ENCODE results near the gene LMO7.
"Not testable (repeated sequence)": the region's sequence is repeated elsewhere in the genome, so short reads cannot be mapped to it uniquely, and the experiment has no call there.

The LMO7 gene

GRCh38 chr13:75699062-75699461, 62.9 kb downstream of the LMO7 start:
- DNase-seq (ENCODE audit: low read depth), result no peak

GRCh38 chr13:75699717-75700116, 63.6 kb downstream of the LMO7 start:
- not testable (repeated sequence) for DNase-seq (ENCODE audit: low read depth)

GRCh38 chr13:75700552-75700951, 64.4 kb downstream of the LMO7 start:
- no peak for DNase-seq (ENCODE audit: low read depth)

- no peak for DNase-seq (ENCODE audit: low read depth)
These were observed 66.3 kb downstream of the LMO7 start for GRCh38 chr13:75702476-75702875.

DNA sequence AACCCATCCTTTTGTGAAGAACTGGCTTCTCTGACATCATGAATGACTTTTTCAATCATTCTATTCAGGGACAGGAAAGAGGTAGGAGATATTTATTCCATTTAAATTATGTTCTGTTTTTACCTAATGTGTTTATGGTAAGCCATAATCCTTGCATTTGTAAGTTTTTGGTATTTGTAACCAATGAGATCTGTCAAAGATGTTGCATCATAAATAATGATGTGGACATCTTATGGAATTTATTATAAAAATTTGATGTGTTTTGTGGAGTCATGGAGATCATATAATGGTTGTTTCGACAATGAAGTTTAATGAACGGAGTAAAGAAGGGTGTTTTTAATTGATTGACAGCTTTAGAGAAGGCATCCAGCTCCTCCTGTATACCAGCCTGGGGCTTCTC, 67.6 kb downstream of the LMO7 start:
- DNase-seq (ENCODE audit: low read depth), result no peak

DNA sequence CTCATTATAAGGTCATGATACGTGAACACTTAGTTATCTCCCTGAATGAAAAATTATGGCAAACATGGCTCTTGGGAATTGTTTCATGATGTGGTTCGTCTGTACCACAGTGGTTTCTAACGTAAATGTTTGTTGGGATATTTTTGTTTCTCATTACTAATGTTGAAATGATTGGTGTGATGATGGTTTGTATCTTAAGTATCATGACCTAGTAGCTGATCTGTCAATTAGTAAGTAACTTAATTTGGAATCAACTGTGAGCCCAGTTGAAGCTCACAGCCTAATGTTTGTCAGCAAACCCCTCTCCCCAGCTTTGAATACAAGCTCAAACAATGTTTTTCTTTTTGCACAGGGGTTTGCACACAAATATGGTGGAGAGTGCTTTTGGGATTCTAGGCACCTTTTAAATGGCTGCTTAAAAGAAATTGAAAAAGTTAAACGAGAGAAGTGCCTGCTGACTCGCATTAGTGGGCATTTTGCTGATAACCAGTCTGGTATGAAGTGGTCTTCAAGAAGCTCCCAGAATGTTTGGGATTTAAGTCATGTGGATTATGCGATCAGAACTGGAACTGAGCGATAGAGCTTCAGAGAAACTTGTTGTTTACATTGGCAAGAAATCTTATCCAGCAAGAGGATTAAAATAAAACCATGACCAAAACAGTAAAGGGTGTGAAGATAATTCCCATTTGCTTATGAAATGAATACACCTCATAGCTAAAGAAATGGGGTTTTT, 68.2 kb downstream of the LMO7 start:
- DNase-seq (ENCODE audit: low read depth), result no peak

DNA sequence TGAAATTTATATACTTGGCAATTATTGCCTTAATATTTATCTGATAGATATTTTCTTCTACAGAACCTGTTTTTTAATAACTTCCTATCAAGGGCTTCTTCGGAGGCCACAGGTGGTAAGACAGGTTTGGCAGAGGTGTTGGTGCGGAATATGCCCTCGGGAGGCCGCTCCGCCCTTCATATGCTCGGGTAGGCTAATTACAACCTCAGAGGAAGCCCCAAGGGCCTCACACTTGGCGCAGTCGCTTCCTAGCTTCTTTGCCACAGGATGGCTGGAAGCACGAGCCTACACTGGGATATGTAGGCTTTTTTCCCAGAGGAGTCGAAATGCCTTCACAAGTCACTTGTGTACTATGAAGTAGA, 68.8 kb downstream of the LMO7 start:
- no peak for DNase-seq (ENCODE audit: low read depth)

DNA sequence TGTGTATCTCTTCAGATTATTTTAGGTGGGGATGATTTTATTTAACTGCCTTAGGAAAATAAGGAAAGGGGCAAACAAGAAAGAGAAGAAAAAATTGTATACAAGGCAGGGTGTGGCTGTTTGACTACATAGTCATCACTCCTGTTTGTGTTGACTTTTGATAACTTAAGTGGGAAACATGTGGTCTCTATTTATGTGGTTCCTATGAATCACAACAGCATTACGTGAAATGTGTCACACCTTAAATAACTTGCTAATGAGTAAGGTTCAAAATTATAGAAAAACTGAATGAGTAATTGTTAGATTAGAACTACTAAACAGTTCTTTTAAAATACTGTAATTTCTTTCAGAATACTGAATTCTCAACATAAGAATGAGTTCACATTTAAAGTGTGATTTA, 69.3 kb downstream of the LMO7 start:
- peak; percentile 45 for DNase-seq (ENCODE audit: low read depth)

DNA sequence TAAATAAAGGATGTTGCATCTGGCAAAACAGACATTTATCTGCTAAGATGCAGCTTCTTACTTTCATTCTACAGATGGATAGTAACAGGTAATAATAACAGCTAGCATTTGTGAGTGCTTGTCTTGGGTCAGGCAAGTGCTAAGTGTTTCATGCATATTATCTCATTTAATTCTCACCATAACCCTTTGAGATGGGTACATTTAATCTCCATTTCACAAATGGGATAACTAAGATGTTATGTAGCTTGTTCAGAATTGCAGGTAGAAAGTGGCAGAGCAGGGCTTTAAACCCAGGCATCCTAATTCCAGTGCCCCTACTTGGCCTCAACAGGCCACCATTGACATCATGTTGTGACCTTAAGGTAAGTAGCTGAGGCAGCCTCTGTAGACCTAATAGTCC, 69.8 kb downstream of the LMO7 start:
- DNase-seq (ENCODE audit: low read depth), result no peak

GRCh38 chr13:75713852-75714251, 77.7 kb downstream of the LMO7 start:
- DNase-seq (ENCODE audit: low read depth), result no peak

DNA sequence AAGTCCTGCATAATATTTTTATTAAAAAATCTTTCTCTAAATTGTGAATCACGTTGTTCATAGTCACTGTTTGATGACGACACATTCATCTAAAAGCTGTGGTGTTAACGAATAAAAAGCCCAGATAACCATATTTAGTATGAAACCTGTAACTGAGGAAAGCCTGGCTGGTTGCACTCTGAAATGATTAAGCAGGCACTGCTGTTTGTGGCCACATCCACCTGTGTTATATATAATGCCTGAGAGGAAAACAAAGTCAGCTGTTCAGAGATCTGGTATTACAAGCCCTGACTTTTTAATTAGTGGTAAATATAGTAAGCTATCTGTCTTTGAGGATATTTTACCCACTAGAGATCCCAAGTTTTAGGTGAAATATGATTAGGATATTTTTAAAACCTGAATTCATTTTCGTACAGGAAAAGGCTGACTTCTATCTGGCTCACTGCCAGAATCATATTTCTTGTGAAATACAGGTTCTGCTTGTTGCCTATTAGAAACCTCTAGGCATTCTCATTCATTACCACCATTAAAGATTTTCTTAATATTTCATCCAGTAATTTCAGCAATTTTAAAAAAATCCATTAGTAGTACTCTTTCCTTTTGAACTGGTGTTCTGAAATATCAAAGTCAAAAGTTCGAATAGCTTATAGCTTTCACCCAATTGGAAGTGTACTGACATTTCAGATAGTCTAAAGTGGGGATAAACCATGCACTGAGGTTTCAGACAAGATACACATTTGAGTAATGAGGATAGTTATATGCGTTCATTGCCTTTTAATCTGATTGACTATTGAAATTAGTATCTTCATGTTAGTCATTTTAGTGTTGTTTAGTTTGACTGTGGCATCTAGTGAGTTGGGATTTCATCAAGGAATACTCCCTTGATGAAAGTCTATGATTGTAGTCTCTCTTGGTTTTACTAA, 79.7 kb downstream of the LMO7 start:
- DNase-seq (ENCODE audit: low read depth), result no peak

DNA sequence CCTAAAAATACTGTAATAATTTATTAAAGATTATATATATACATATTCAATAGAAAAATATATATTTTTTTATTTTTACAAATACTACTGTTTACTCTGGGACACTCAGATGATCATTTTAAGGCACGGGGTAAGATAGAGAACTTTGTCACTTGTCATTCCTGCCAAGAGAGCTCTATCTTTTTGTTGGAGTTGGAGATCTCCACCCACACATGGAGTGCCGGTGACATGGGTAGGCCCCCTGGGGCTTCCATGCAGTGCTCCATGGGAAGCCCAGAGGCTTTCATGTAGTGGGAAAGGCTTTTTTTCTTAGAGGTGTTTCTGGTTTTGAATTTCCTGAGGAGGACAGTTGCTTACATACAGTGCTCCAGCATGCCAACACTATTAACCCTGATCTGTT, 81.4 kb downstream of the LMO7 start:
- DNase-seq (ENCODE audit: low read depth), result no peak

DNA sequence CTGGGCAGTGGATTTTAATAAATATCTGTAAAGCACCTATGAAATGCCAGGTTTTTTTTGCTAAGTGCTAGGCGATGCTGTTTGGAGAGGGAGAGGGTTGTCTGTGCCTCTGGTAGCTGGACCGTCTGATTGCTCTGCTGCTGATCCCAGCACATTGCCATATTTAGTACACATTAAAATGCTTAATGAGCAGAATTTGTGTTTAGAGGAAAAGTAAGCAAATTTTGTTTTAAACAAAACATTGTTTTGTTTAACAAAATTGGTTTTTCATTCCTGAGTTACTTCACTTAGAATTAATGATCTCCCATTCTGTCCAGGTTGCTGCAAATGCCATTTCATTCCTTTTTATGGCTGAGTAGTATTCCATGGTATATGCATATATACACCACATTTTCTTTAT, 85.2 kb downstream of the LMO7 start:
- DNase-seq (ENCODE audit: low read depth), result no peak

GRCh38 chr13:75723901-75724300, 87.8 kb downstream of the LMO7 start:
- DNase-seq (ENCODE audit: low read depth), result no peak

- no peak for DNase-seq (ENCODE audit: low read depth)
These were observed 88.8 kb downstream of the LMO7 start for GRCh38 chr13:75724752-75725517.

GRCh38 chr13:75725736-75726135, 89.6 kb downstream of the LMO7 start:
- no peak for DNase-seq (ENCODE audit: low read depth)

DNA sequence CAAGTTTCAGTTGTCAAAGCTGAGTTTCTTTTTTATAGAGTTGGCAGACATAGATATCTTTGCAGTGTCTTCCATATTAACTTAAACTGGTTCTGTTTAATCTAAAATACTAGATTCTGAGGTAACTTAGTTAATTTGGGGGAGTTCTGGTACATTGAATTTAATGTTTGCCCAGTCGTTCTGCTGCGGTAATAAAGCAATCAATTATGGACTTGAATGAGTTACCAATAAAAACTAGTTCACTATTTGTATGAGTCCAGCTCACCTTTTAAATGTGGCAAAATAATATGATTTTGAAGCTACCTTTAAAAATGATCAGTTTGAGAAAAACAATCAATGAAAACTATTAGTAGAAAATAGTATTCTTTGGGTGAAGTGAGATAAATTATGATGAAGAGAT, 90.2 kb downstream of the LMO7 start:
- DNase-seq (ENCODE audit: low read depth), result no peak

- not testable (repeated sequence) for DNase-seq (ENCODE audit: low read depth)
These were observed 97.0 kb downstream of the LMO7 start for GRCh38 chr13:75733113-75733512.

- no peak for DNase-seq (ENCODE audit: low read depth)
These were observed 100.0 kb downstream of the LMO7 start for GRCh38 chr13:75736173-75736572.

DNA sequence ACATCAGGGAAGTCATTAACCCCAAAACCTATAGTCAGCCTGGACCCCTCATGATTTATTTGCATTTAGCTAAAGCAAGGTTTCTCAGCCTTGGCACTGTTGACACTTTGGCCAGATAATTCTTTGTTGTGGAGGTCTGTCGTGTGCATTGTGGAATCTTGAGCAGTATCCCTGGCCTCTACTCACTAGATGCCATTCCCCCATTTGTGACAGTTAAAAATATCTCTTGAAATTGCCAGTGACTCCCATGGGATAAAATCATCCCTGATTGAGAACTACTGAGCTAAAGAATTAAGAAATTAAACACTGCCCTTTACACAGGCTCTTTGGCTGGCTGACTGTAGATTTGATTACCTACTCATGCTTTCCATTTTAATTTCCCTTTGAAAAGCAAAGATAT, 102.7 kb downstream of the LMO7 start:
- no peak for DNase-seq (ENCODE audit: low read depth)

- DNase-seq (ENCODE audit: low read depth), result no peak
These were observed 103.2 kb downstream of the LMO7 start for GRCh38 chr13:75739244-75739868.

- DNase-seq (ENCODE audit: low read depth), result no peak
These were observed 103.9 kb downstream of the LMO7 start for GRCh38 chr13:75740031-75740430.
